Gastrocnemius medialis (tissue), 4 donors: Measurements from ENCODE around the gene HECTD2. TPM values are rescaled to one million over a fixed set of nuclear protein-coding genes. Genes with fewer than 3 reads are reported as not detected.
A peak's percentile ranks its signal among the peaks of the same experiment; 100 is the strongest.
"Not testable (repeated sequence)": the region's sequence is repeated elsewhere in the genome, so short reads cannot be mapped to it uniquely, and the experiment has no call there.

Source experiments
- ATAC-seq, 2 donors: fragments of 150-250 bp; one replicate each; pipeline ENCODE4 v1.9.1; 2016
- DNase-seq, 2 donors: peaks; one replicate each; pipeline ENCODE4 v3.0.0-alpha.2; 2019
- H3K27ac ChIP-seq, 4 donors: fragments of 200-600 bp; sonication (generic); 1 replicate in 1 of 4; 2 replicates in 3 of 4; pipeline ENCODE4 v1.5.1; 2016 to 2018; ENCODE audit warnings: mild to moderate bottlenecking in 2 of 4, moderate library complexity in 1 of 4
- H3K27me3 ChIP-seq, 3 donors: fragments of 200-600 bp; sonication (generic) in 2 of 3; 1 replicate in 1 of 3; 2 replicates in 2 of 3; pipeline versions ENCODE4 v1.5.1 to v1.6.0; 2016 to 2019; ENCODE audit warnings: mild to moderate bottlenecking in 1 of 3, moderate library complexity in 1 of 3
- H3K36me3 ChIP-seq, 2 donors: fragments of 200-600 bp; sonication (generic) in 1 of 2; one replicate each; pipeline ENCODE4 v1.5.1; 2017 to 2018
- H3K4me1 ChIP-seq, 2 donors: fragments of 200-600 bp; sonication (generic) in 1 of 2; one replicate each; pipeline ENCODE4 v1.5.1; 2016 to 2017; ENCODE audit warnings: mild to moderate bottlenecking in 2 of 2
- H3K4me3 ChIP-seq, 4 donors: fragments of 200-600 bp; sonication (generic) in 3 of 4; 1 replicate in 1 of 4; 2 replicates in 3 of 4; pipeline ENCODE4 v1.5.1; 2016 to 2019; ENCODE audit warnings: mild to moderate bottlenecking in 2 of 4
- H3K9me3 ChIP-seq, 3 donors: fragments of 200-600 bp; sonication (generic) in 2 of 3; 1 replicate in 1 of 3; 2 replicates in 2 of 3; pipeline ENCODE4 v1.5.1; 2016 to 2019
- CTCF ChIP-seq, 5 experiments: fragments of 450-650 bp in 3 of 5; fragments of 200-600 bp in 2 of 5; sonication (generic) in 2 of 5; IDR thresholded peaks in 4 of 5; conservative IDR thresholded peaks in 1 of 5; 1 replicate in 4 of 5; 2 replicates in 1 of 5; pipeline ENCODE4 v1.5.1; 2016 to 2019; ENCODE audit warnings: antibody characterized with exemption in 5 of 5, mild to moderate bottlenecking in 3 of 5, moderate library complexity in 3 of 5
- POLR2A ChIP-seq, 2 donors: fragments of 450-650 bp; IDR thresholded peaks; one replicate each; pipeline ENCODE4 v1.6.1; 2017; ENCODE audit warnings: antibody characterized with exemption in 2 of 2, mild to moderate bottlenecking in 2 of 2, moderate library complexity in 2 of 2
- in situ Hi-C, 4 donors: fragments of 200-750 bp; cut with MboI; loops; one replicate each; pipeline versions ENCODE4 v1.15.0 to v1.8.0; 2017; ENCODE audit warnings: low sequenced_read_pairs in 4 of 4
- intact Hi-C: fragments of 100-400 bp; cut with DNase I; formaldehyde crosslinking; loops from one replicate; pipeline ENCODE4 v1.15.1; 2023; ENCODE audit warnings: low total_unique reads
- total RNA-seq, 4 donors: library from RNA; depleted of rRNA; stranded (reverse); fragments of >200 nt; gene quantifications; one replicate each; pipeline versions ENCODE4 v1.1.0 to v1.2.3, GENCODE V29; 2016

Gene HECTD2, protein sequence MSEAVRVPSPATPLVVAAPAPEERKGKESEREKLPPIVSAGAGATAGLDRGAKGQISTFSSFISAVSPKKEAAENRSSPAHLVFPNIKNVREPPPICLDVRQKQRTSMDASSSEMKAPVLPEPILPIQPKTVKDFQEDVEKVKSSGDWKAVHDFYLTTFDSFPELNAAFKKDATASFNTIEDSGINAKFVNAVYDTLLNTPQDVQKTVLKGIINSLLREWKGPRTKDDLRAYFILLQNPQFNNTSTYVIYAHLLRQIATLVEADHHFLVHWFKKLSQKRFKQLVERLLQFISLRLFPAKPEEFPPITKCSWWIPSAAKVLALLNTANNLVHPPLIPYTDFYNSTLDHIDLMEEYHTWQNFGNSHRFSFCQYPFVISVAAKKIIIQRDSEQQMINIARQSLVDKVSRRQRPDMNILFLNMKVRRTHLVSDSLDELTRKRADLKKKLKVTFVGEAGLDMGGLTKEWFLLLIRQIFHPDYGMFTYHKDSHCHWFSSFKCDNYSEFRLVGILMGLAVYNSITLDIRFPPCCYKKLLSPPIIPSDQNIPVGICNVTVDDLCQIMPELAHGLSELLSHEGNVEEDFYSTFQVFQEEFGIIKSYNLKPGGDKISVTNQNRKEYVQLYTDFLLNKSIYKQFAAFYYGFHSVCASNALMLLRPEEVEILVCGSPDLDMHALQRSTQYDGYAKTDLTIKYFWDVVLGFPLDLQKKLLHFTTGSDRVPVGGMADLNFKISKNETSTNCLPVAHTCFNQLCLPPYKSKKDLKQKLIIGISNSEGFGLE
- 1 to 10 TPM; 1.9 to 7.9 (median 3.9) TPM for total RNA-seq

GRCh38 chr10:91409869-91410637, at the start of gene HECTD2:
Gene HECTD2 (plus strand): TSS chr10:91410344. CDS start chr10:91410439, 95 bp downstream.
- Histone ChIP-seq H3K36me3 (no peaks in the 10 kb centered on the region), H3K9me3 (no peaks in the 10 kb centered on the region), H3K27me3 (no peaks in the 10 kb centered on the region), H3K27ac (peak within 1 kb of the TSS; percentile 89 to 98 (median 97)), H3K4me3 (peak within 1 kb of the TSS; percentile 70 to 91 (median 80)), H3K4me1 (peaks cover 8 to 11% of the 10 kb centered on the region in 2 donors)
- TF ChIP-seq CTCF (IDR thresholded peaks at IDR 0.05 in 4 of 5, conservative IDR thresholded peaks at IDR 0.05 in 1 of 5) (peak in 4 of 5 experiments; percentile 64 to 84 (median 73)), POLR2A (IDR thresholded peaks at IDR 0.05) (peak; percentile 47 to 73)
- in situ Hi-C loops, result no loop called here
- intact Hi-C loops, result loop anchor here (1.0 to 10.0 kb wide), 6 partner anchors 21 to 1022 kb away; partner anchors contain the start of gene TNKS2
- peak; percentile 84 for ATAC-seq
- DNase-seq, result peak; percentile 46 to 71

- no peak overlapping the region for H3K4me3 ChIP-seq
- DNase-seq (no peak), ATAC-seq (no peak)
- no peaks in the 10 kb centered on the region for H3K36me3 ChIP-seq
- no peaks in the 10 kb centered on the region for H3K27me3 ChIP-seq
- H3K4me1 ChIP-seq, result peaks cover 0 to 5% of the 10 kb centered on the region in 2 donors
- intact Hi-C loops, result no loop called here
- TF ChIP-seq CTCF (IDR thresholded peaks at IDR 0.05 in 4 of 5, conservative IDR thresholded peaks at IDR 0.05 in 1 of 5) (no peak), POLR2A (IDR thresholded peaks at IDR 0.05) (no peak)
- in situ Hi-C loops, result no loop called here
- H3K27ac ChIP-seq, result no peak overlapping the region
- H3K9me3 ChIP-seq, result no peaks in the 10 kb centered on the region
These were observed 49.7 kb upstream of the HECTD2 start for GRCh38 chr10:91360461-91360860.

DNA sequence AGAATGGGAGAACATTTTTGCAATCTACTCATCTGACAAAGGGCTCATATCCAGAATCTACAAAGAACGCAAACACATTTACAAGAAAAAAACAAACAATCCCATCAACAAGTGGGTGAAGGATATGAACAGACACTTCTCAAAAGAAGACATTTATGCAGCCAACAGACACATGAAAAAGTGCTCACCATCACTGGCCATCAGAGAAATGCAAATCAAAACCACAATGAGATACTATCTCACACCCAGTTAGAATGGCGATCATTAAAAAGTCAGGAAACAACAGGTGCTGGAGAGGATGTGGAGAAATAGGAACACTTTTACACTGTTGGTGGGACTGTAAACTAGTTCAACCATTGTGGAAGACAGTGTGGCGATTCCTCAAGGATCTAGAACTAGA, 44.6 kb upstream of the HECTD2 start:
- H3K36me3 ChIP-seq, ATAC-seq, in situ Hi-C loops, H3K27me3 ChIP-seq, intact Hi-C loops, H3K4me3 ChIP-seq, H3K9me3 ChIP-seq, H3K27ac ChIP-seq, DNase-seq: not testable (repeated sequence)
- peaks cover 9 to 14% of the 10 kb centered on the region in 2 donors for H3K4me1 ChIP-seq

- in situ Hi-C loops, result no loop called here
- TF ChIP-seq POLR2A (IDR thresholded peaks at IDR 0.05) (no peak), CTCF (IDR thresholded peaks at IDR 0.05 in 4 of 5, conservative IDR thresholded peaks at IDR 0.05 in 1 of 5) (no peak)
- peak overlapping the region; percentile 52 to 83 (median 80) for H3K27ac ChIP-seq
- intact Hi-C loops, result loop anchor here (1.0 kb wide), 1 partner anchor 25 kb away; no protein-coding TSS in a partner anchor
- H3K4me3 ChIP-seq, result no peak overlapping the region
- H3K9me3 ChIP-seq, result no peaks in the 10 kb centered on the region
- H3K4me1 ChIP-seq, result peaks cover 9 to 14% of the 10 kb centered on the region in 2 donors
- DNase-seq, result no peak
- peak in 1 of 2 donors; percentile 13 for ATAC-seq
- no peaks in the 10 kb centered on the region for H3K36me3 ChIP-seq
- no peaks in the 10 kb centered on the region for H3K27me3 ChIP-seq
These were observed 43.4 kb upstream of the HECTD2 start for GRCh38 chr10:91366704-91367103.
